HG02938 (cell line): Measurements from ENCODE around the gene TCOF1.

Experiments used
- ATAC-seq: cut with Tn5 transposase; IDR thresholded peaks from one replicate; pipeline ENCODE4 v1.9.1; 2021; ENCODE audit warnings: mild to moderate bottlenecking, moderate library complexity; ENCODE audit not compliant: unreplicated experiment

Gene TCOF1

GRCh38 chr5:150401376-150402228 is 44.1 kb downstream of the TCOF1 start:
- ATAC-seq = no peak

- no peak for ATAC-seq
Measured at GRCh38 chr5:150402229-150402773, 44.8 kb downstream of the TCOF1 start.

- no peak for ATAC-seq
Measured at GRCh38 chr5:150402901-150403342, 45.4 kb downstream of the TCOF1 start.

GRCh38 chr5:150404121-150404520 is 46.6 kb downstream of the TCOF1 start:
- ATAC-seq = no peak

GRCh38 chr5:150404535-150404934 is 47.0 kb downstream of the TCOF1 start:
- no peak for ATAC-seq

- ATAC-seq = no peak
Measured at GRCh38 chr5:150404941-150405816, 47.7 kb downstream of the TCOF1 start.

- no peak for ATAC-seq
Measured at GRCh38 chr5:150406103-150406722, 48.7 kb downstream of the TCOF1 start.

GRCh38 chr5:150406723-150407095 is 49.2 kb downstream of the TCOF1 start:
- no peak for ATAC-seq

- ATAC-seq = no peak
Measured at GRCh38 chr5:150407096-150407720, 49.7 kb downstream of the TCOF1 start.

- no peak for ATAC-seq
Measured at GRCh38 chr5:150408231-150408943, 50.9 kb downstream of the TCOF1 start.

- no peak for ATAC-seq
Measured at GRCh38 chr5:150409638-150410523, 52.4 kb downstream of the TCOF1 start.

- ATAC-seq = no peak
Measured at GRCh38 chr5:150410524-150411244, 53.2 kb downstream of the TCOF1 start.

GRCh38 chr5:150411245-150411979 is 53.9 kb downstream of the TCOF1 start:
- ATAC-seq = no peak

- peak; percentile 69 for ATAC-seq
Measured at GRCh38 chr5:150412319-150413175, 55.0 kb downstream of the TCOF1 start, which contains the start of gene CD74. CD74 (minus strand) TSS chr5:150412910; CDS start chr5:150412749, 161 bp downstream.

GRCh38 chr5:150413176-150413901 is 55.8 kb downstream of the TCOF1 start:
- no peak for ATAC-seq
